NCI-H1930 (cell line): Measurements from ENCODE around the gene VGLL4.
"Not testable (repeated sequence)": the region's sequence is repeated elsewhere in the genome, so short reads cannot be mapped to it uniquely, and the experiment has no call there.

Experiments
- DNase-seq, 2 experiments: peaks; one replicate each; lab custom pipeline; 2025; lab: John Stamatoyannopoulos, UW

Gene VGLL4

DNA sequence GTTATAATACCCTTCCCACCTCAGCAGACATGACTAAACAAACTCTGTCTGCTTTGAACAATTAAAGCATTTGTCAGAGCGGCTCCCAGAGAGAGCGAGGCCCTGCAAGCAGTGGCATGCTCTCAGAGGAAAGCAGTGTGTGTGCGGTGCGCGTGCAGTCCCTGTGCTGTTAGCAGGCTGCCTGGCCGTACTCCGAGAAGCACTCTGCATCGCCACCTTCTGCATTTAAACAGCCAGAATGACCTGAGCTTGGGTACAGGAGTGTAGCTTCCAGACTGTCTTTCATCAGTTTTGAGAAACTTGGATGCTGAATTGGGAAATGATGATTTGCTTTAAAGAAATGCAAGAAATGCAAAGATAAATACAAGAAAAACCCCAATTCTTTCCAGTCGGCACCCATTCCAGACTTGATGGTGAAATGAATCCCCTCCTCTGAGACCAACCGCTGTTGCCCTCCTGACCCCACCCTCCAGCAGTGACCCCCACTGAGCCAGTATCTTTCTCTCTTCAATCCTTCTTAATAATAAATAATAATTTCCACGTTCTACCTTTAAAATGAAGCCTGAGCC, 113.5 kb downstream of the VGLL4 start:
- no peak for DNase-seq

DNA sequence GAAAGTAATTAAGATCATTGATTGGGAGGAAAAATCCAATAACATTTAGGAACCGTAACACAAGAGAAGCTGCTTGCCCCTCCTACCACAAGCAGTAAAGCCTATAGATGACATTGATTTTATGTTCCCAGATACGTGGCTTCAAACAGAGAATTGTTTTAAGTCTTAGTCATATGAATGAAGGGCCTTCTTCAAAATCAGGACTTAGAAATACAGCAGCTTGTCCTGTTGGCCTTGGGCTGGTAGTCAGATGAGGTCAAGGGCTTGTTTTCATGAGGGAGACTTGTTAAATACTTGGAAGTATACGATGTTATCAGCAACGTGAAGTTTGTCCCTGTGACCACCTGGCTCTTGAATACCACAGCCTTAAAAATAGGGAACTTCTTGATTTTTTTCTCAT, 114.4 kb downstream of the VGLL4 start:
- no peak for DNase-seq

DNA sequence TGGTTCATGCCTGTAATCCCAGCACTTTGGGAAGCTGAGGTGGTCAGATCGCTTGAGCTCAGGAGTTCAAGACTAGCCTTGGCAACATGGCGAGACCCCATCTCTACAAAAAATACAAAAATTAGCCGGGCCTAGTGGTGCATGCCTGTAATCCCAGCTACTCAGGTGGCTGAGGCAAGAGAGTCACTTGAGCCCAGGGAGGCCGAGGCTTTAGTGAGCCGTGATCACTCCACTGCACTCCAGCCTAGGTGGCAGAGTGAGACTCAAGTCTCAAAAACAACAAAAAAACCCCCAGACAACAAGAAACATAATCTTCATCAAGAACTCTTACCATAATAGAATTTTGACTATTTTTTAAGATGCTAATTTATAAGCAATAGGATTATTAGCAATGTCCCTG, 117.6 kb downstream of the VGLL4 start:
- DNase-seq, result not testable (repeated sequence)

DNA sequence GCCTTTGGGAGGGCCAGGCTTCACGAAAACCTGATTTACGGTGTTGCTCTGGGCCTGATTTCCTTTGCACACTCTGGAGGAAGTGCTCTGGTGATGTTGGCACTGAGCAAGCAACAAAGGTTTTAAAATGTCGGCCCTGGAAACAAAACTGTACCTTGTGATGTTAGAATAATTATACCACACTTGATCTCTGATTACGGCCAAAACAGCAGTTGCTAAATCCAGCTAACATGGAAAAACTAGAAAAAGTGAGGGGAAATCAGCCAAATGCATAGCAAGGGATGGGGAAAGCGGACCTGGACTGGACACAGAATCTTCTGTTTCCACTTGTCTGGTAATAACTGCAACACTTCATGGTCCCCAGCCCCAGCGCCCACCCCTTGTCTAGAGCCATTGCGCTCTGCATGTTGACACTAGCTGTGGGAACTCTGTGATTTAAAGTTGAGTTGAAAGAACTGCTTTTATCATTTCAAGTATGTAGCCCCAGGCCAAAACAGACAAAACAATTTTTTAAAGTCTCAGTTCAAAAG, 120.1 kb downstream of the VGLL4 start:
- no peak for DNase-seq

DNA sequence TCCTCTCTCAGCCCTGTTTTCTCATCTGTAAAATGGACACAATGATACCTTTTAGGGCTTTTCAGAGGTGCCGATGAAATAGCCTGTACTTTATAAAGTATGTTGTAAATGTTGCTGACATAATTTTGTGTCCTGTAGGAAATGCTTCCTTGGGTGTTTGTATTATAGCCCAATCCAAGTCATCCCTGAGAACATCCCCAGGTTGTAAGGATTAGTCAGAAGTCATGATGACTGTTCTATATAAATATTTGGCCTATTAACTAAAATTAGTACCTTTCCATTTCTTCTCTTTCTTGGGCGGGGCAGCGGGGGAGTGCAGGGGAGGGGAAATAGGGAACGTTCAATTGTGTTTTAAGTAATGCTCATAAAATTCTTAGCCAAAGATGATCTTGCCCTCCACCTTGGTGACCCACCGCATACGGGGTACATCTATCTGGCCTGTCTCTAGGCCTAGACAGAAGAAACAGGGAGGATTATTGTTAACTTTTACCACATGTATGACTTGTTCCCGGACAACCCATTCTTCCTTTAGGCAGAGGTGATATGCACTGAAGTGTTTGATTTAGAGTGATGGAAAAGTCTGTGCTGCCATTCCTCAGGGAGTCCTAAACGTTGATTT, 120.7 kb downstream of the VGLL4 start:
- no peak for DNase-seq

DNA sequence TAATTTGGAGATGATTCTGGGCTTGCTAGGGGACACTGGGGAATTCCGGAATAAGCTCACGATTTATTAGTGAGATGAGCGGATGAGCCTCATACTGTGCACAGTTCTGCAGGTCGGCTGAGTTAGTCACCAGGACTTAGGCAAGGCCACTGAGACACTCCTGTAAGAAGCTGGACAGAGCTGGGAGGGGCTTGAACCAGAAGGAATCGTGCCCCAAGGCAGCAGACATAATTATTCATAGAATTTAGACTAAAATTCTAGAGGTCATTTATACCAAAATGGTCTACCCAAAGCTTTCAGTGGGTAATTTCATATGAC, 121.4 kb downstream of the VGLL4 start:
- DNase-seq, result no peak

DNA sequence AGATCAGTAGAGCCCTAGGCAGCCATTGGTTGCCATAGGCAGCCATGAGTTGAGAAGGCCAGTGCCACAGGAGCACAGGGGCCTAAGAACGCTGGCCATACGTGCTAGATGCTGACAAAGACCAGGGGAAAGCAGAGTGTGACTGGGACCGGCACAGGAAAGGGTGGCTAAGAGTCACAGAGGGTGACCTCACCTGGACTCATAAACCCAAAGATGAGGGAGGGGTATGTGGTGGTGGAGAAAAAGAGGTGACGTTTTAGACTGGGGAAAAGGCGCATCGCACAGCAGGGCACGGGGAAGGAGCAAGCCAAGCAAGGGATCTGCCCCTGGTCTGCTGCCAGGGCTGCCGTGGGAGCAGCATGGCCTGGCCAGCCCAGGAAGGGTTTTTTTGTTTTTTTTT, 122.5 kb downstream of the VGLL4 start:
- no peak for DNase-seq

DNA sequence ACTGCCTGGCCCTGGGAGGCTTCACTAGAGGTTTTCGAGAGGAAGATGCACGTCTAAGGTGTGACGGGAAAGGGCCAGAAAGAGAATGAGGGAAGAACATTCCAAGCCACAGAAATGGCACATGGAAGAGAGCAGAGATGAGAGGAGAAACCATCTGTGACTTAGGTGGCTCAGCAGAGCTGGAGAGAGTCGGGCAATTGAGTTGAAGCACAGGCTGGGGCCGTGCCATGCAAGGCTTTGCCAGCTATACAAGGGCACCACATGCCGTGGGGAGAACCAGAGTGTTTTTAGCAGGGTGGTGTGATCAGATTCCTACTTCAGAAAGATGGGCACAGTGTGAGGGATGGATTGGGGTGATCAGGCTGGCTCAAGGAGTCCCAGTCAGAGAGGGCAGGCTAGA, 126.1 kb downstream of the VGLL4 start:
- DNase-seq, result no peak

DNA sequence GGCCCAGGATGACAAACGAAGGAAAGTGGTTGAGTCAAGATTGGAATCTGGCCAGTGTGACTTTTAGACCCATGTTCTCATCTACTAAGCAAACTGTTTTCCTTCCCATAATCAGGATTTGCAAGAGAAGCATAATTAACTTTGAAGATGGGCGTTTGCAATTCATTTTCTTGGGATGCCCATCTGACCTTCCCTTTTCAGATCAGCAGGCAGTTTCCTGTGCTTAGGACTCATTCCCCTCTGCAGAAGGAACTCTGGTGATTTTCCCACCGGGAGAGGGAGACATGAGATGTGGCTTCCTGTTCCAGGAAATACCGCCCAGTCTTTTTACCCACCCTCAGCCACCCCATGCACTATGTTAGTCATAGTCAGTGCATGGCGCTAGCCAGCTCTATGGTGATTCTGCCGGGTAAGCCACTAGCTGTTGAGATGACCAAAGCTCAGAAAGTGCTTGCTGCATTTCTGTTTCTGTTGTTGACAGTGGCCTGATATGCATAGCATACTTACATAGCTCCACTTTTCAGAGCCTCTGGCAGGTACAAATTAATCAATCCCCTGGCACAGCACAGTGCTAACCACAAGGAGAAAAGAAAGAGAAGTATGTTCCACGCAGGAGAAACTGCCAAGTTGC, 129.4 kb downstream of the VGLL4 start:
- DNase-seq, result no peak

DNA sequence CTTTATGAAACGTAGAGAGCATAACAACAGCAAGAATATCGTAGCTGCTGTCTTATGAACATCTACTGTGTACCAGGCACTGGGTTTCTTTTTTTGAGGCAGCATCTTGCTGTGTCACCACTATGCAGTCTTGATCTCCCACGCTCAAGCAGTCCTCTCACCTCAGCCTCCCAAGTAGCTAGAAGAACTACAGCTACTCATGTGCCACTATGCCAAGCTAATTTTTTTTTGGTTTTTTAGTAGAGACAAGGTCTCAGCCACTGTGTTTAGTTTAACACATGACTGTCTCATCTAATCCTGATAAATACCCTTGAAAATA, 129.9 kb downstream of the VGLL4 start:
- DNase-seq, result no peak

DNA sequence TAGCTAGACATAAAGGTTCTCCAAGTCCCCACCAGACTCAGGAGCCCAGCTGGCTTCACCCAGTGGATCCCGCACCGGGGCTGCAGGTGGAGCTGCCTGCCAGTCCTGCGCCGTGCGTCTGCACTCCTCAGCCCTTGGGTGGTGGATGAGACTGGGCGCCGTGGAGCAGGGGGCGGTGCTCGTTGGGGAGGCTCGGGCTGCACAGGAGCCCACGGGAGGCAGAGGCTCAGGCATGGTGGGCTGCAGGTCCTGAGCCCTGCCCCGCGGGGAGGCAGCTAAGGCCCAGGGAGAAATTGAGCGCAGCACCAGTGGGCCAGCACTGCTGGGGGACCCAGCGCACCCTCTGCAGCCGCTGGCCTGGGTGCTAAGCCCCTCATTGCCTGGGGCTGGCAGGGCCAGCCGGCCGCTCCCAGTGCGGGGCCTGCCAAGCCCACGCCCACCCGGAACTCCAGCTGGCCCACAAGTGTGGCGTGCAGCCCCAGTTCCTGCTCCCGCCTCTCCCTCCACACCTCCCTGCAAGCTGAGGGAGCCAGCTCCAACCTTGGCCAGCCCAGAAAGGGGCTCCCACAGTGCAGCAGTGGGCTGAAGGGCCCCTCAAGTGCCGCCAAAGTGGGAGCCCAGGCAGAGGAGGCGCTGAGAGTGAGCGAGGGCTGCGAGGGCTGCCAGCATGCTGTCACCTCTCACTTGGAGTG, 130.4 kb downstream of the VGLL4 start:
- not testable (repeated sequence) for DNase-seq

DNA sequence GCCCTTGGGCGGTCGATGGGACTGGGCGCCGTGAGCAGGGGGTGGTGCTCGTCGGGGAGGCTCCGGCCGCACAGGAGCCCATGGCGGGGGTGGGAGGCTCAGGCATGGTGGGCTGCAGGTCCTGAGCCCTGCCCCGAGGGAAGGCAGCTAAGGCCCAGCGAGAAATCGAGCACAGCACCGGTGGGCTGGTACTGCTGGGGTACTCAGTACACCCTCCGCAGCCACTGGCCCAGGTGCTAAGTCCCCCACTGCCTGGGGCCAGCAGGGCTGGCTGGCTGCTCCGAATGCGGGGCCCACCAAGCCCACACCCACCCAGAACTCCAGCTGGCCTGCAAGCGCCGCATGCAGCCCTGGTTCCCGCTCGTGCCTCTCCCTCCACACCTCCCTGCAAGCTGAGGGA, 132.1 kb downstream of the VGLL4 start:
- DNase-seq, result not testable (repeated sequence)

DNA sequence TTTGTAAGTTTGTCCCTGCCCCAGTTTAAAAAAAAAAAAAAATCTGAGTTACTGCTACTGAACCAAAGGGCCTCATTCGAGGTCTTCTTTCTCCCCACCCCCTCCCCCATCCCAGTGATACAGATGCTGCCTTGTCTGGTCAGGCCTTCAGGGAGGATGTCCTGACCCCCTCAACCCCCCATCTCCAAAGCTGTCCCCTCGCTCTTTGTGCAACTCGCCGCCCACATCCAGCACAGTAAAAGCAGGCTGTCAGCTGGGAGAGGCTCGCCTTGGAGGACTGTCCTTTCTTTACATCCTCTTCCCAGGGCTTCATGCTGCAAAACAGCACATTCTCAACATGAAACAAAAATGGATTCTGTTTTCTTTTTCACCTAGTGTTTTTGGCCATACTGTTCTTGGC, 133.4 kb downstream of the VGLL4 start:
- no peak for DNase-seq

DNA sequence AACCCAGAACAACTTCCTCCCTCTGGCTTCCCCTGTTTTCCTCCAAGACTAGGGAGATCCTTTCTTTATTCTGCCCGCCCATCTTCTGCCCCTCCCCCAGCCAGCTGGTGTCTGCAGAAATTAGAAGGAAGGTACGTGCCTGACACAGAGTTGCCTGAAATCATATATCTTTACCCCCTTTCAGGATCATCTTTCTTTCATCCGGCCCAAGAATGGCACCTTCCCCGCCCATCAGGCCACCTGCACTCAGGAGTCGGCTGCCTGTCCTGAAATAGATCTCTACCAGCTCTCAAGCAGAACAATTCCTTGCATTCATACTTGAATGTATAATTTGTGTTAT, 133.7 kb downstream of the VGLL4 start:
- no peak for DNase-seq

DNA sequence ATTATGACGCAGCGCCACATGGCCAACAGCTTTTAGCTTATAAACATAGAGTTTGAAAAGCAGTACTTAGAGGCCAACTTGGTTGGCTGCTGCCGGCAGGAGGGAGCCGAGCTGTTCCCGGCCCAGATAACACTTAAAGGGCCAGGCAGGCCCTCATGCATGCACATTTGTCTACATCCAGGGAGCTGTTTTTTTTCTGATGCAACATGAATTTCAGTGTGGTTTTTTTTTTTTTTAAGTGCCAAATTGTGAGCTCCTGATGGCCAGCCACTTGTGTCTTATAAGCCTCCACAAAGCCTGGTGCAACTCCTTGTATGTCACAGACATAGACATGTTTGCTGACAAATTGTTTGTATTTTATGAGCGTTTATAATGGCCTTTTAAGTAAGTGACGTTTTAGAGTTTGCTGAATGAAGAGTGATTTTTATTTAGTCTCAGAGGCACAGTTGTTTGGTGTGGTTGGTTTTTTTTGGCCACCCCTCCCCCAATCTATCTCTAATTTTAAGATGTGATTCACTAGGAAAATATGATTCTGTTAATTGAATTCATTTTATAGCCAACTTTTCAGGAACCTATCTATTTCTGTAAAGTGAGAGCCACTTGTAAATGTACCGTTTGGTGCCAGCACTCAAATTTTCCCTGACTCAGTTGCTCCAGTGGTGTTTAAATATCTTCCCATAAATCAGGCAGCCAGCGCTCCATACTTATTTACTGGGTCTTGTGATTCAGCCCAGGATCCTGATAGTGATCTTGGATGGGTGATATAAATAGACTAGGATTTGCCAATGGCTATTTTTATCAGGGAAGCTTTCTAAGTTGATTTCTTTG, 134.3 kb downstream of the VGLL4 start:
- no peak for DNase-seq

DNA sequence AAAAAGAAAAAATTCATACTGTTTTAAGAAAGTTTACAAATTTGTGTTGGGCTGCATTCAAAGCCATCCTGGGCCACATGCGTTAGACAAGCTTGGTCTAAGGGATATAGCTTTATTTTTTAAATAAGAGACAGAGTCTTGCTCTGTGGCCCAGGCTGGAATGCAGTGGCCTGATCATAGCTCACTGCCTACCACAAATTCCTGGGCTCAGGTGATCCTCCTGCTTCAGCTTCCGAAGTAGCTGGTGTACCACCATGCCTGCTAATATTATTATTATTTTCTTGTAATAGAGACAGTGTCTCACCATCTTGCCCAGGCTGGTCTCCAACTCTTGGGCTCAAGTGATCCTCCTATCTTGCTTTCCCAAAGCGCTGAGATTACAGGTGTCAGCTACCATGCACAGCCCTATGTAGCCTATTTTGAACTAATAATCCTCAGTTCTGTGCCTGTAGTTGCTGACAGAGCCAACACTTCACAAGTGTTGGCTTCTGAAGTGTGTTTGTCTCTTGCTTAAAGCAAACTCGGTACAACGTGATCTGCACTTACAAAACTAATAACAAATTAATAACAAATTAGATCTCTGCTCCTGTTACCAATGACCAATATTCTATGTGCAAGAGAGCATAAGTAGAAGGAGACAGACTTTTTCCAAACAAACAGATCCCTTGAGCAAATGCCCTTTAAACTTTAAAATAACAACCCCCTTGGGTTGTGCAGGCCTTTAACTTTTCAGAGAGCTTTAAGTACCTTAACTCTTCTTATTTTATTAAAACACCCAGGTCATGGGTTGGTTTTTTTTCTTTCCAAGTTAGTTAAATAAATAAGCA, 135.2 kb downstream of the VGLL4 start:
- DNase-seq, result no peak

DNA sequence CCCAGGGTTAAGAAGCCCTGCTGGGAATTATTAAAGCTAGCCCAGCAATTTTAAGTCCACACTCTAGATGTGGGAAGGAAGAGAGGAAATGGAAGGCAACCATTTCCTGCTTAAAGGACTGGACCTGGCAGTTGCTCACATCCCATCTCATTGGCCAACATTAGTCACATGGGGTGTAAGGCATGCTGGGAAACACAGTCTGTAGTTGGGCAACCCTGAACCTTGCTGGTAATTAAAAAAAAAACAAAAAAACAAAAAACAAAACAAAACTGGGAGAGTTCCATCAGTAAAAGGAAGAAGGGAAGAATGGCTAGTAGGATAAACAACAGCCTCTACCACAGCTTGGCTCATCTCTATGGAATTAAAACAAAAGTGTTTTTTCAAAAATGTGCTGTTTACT, 136.0 kb downstream of the VGLL4 start:
- DNase-seq, result no peak
